Measurements from ENCODE around the gene DCPS.
A peak's percentile ranks its signal among the peaks of the same experiment; 100 is the strongest.
"Not testable (repeated sequence)": the region's sequence is repeated elsewhere in the genome, so short reads cannot be mapped to it uniquely, and the experiment has no call there.

Gene DCPS, protein sequence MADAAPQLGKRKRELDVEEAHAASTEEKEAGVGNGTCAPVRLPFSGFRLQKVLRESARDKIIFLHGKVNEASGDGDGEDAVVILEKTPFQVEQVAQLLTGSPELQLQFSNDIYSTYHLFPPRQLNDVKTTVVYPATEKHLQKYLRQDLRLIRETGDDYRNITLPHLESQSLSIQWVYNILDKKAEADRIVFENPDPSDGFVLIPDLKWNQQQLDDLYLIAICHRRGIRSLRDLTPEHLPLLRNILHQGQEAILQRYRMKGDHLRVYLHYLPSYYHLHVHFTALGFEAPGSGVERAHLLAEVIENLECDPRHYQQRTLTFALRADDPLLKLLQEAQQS

GRCh38 chr11:126303623-126304456, at the start of gene DCPS:
Gene DCPS (plus strand): TSS chr11:126304060. CDS start chr11:126304081, 21 bp downstream.
- H3K4me1 ChIP-seq (ENCODE audit: control insufficient read depth, insufficient read depth, low read length), result peaks cover 5% of the 10 kb centered on the region
- H3K9ac ChIP-seq (ENCODE audit: low read length), result peak within 1 kb of the TSS; percentile 50
- H3K27me3 ChIP-seq (ENCODE audit: control insufficient read depth, insufficient read depth, low read length), result no peaks in the 10 kb centered on the region
- peak within 1 kb of the TSS; percentile 88 for H3K27ac ChIP-seq (ENCODE audit: low read depth, low read length)
- peak within 1 kb of the TSS; percentile 83 for H3K4me3 ChIP-seq (ENCODE audit: low read length)
- no peaks in the 10 kb centered on the region for H3K36me3 ChIP-seq (ENCODE audit: control insufficient read depth, insufficient read depth, low read length)

DNA sequence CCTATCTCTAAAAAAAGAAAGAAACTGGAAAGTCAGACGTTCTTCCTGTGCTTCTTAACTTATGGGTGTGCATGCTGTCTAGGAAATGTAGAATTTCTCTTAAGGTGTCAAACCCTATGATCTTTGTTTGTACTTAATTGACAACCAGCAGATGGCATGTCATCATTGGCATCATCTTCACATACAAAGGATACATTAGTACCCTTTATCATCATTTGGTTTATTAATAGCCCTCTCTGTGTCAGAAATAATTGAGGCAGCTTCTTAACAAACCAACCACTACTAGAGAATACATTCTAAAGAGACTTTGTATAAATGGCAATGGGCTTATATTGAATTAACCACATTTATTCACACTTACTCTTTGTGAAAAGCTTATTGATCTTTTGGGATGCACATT, 49.0 kb upstream of the DCPS start:
- Histone ChIP-seq H3K36me3 (ENCODE audit: control insufficient read depth, insufficient read depth, low read length) (no peaks in the 10 kb centered on the region), H3K4me1 (ENCODE audit: control insufficient read depth, insufficient read depth, low read length) (no peaks in the 10 kb centered on the region), H3K4me3 (ENCODE audit: low read length) (no peak overlapping the region), H3K27ac (ENCODE audit: low read depth, low read length) (no peak overlapping the region), H3K27me3 (ENCODE audit: control insufficient read depth, insufficient read depth, low read length) (no peaks in the 10 kb centered on the region), H3K9ac (ENCODE audit: low read length) (no peak overlapping the region)

GRCh38 chr11:126255507-126255906, 48.4 kb upstream of the DCPS start:
- not testable (repeated sequence) for H3K4me1 ChIP-seq (ENCODE audit: control insufficient read depth, insufficient read depth, low read length); H3K27ac ChIP-seq (ENCODE audit: low read depth, low read length); H3K27me3 ChIP-seq (ENCODE audit: control insufficient read depth, insufficient read depth, low read length); H3K9ac ChIP-seq (ENCODE audit: low read length); H3K36me3 ChIP-seq (ENCODE audit: control insufficient read depth, insufficient read depth, low read length); H3K4me3 ChIP-seq (ENCODE audit: low read length)

- no peaks in the 10 kb centered on the region for H3K27me3 ChIP-seq (ENCODE audit: control insufficient read depth, insufficient read depth, low read length)
- H3K9ac ChIP-seq (ENCODE audit: low read length), result no peak overlapping the region
- H3K4me1 ChIP-seq (ENCODE audit: control insufficient read depth, insufficient read depth, low read length), result no peaks in the 10 kb centered on the region
- H3K27ac ChIP-seq (ENCODE audit: low read depth, low read length), result no peak overlapping the region
- H3K36me3 ChIP-seq (ENCODE audit: control insufficient read depth, insufficient read depth, low read length), result peaks cover 3% of the 10 kb centered on the region
- no peak overlapping the region for H3K4me3 ChIP-seq (ENCODE audit: low read length)
Observed at GRCh38 chr11:126256216-126256615, 47.6 kb upstream of the DCPS start.

GRCh38 chr11:126257144-126257543, 46.7 kb upstream of the DCPS start:
- peaks cover 9% of the 10 kb centered on the region for H3K36me3 ChIP-seq (ENCODE audit: control insufficient read depth, insufficient read depth, low read length)

DNA sequence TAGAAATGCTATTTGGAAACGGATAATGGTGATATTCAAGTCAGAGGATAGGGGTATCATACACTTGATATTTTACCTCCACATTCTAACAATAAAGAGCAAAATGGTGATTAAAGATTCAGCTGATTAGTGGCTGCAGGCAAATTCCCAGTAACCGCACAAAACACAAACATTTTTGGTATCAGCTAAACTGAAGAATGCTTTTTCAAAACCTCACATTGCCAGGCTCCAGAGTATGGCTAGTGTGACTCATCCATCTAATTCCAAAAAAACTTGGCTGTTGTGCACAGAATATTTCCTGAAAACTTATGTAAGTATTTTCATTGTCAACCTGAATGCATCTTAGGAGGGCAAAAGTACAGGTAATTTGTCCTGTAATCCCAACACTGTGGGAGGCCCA, 46.1 kb upstream of the DCPS start:
- no peak overlapping the region for H3K9ac ChIP-seq (ENCODE audit: low read length)
- no peak overlapping the region for H3K4me3 ChIP-seq (ENCODE audit: low read length)
- no peak overlapping the region for H3K27ac ChIP-seq (ENCODE audit: low read depth, low read length)
- H3K36me3 ChIP-seq (ENCODE audit: control insufficient read depth, insufficient read depth, low read length), result peaks cover 12% of the 10 kb centered on the region
- no peaks in the 10 kb centered on the region for H3K27me3 ChIP-seq (ENCODE audit: control insufficient read depth, insufficient read depth, low read length)
- H3K4me1 ChIP-seq (ENCODE audit: control insufficient read depth, insufficient read depth, low read length), result no peaks in the 10 kb centered on the region

More at GRCh38 chr11:126257144-126257543, 46.7 kb upstream of the DCPS start:
- no peaks in the 10 kb centered on the region for H3K27me3 ChIP-seq (ENCODE audit: control insufficient read depth, insufficient read depth, low read length)
- H3K27ac ChIP-seq (ENCODE audit: low read depth, low read length), result no peak overlapping the region
- H3K4me3 ChIP-seq (ENCODE audit: low read length), result no peak overlapping the region
- H3K4me1 ChIP-seq (ENCODE audit: control insufficient read depth, insufficient read depth, low read length), result no peaks in the 10 kb centered on the region
- H3K9ac ChIP-seq (ENCODE audit: low read length), result no peak overlapping the region

DNA sequence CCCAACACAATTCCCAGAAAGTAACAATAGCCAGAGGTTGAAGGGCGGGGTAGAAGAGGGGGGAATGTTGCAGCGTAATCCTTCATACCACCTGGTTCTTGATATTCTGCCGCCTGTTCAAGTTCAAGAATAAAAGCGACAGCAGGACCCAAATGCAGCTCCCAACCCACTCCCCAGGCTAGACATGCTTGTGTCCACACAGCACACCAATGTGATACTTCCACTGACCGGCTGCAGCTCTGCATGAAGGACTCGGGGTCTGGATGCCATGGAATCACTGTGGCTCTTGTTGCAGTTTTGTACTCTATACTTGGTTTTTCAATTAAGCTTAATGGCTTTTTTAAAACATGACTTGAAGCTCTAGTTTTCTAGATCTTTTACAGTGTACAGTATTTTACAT, 41.6 kb upstream of the DCPS start:
- no peak overlapping the region for H3K4me3 ChIP-seq (ENCODE audit: low read length)
- no peak overlapping the region for H3K27ac ChIP-seq (ENCODE audit: low read depth, low read length)
- H3K36me3 ChIP-seq (ENCODE audit: control insufficient read depth, insufficient read depth, low read length), result peaks cover 53% of the 10 kb centered on the region

DNA sequence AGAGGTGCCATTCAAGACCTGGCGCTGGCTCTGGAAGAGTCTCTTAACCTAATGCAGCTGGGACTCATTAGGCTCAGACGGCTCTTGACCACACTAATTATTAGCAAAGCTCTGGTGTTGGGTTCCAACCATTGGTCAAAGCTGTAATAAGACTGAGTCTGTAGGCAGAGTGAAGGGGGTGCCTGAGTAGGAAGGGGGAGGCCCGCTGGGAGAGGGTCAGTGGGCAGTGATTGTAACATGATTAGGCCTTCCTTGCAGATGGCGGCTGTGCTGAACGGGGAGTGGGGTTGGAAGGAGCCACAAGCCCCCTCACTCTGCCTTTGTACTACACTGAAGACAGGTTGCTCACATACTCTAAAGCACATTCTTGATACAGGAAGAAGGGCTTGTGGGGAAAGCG, 40.4 kb upstream of the DCPS start:
- Histone ChIP-seq H3K9ac (ENCODE audit: low read length) (no peak overlapping the region), H3K4me3 (ENCODE audit: low read length) (no peak overlapping the region), H3K27me3 (ENCODE audit: control insufficient read depth, insufficient read depth, low read length) (no peaks in the 10 kb centered on the region), H3K27ac (ENCODE audit: low read depth, low read length) (no peak overlapping the region), H3K4me1 (ENCODE audit: control insufficient read depth, insufficient read depth, low read length) (peaks cover 6% of the 10 kb centered on the region), H3K36me3 (ENCODE audit: control insufficient read depth, insufficient read depth, low read length) (peaks cover 53% of the 10 kb centered on the region)

More for the DNA sequence above, 41.6 kb upstream of the DCPS start:
- no peaks in the 10 kb centered on the region for H3K27me3 ChIP-seq (ENCODE audit: control insufficient read depth, insufficient read depth, low read length)
- H3K9ac ChIP-seq (ENCODE audit: low read length), result no peak overlapping the region
- no peaks in the 10 kb centered on the region for H3K4me1 ChIP-seq (ENCODE audit: control insufficient read depth, insufficient read depth, low read length)

DNA sequence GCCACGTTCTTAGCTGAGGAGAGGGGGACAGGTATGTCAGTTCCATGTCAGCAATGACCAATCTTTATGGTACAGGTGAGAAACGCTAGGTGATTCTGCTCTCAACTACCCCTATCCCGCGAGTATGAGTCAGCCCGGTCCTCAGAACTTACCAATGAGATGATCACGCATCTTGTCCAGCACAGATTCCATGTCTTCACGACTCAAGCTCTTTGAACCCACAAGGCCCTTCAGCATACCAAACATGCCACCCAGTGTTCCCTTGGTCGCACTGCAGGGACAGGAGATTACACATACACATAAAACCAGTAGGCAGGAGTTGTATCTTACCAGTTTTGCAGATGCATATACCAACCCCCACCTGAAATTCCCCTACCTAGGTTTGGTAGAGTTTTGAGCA, 38.0 kb upstream of the DCPS start:
- no peak overlapping the region for H3K27ac ChIP-seq (ENCODE audit: low read depth, low read length)
- no peaks in the 10 kb centered on the region for H3K27me3 ChIP-seq (ENCODE audit: control insufficient read depth, insufficient read depth, low read length)
- peaks cover 53% of the 10 kb centered on the region for H3K36me3 ChIP-seq (ENCODE audit: control insufficient read depth, insufficient read depth, low read length)
- no peak overlapping the region for H3K9ac ChIP-seq (ENCODE audit: low read length)
- no peak overlapping the region for H3K4me3 ChIP-seq (ENCODE audit: low read length)
- H3K4me1 ChIP-seq (ENCODE audit: control insufficient read depth, insufficient read depth, low read length), result peaks cover 6% of the 10 kb centered on the region

GRCh38 chr11:126267650-126268049, 36.2 kb upstream of the DCPS start:
- H3K27me3 ChIP-seq (ENCODE audit: control insufficient read depth, insufficient read depth, low read length), result no peaks in the 10 kb centered on the region
- H3K4me3 ChIP-seq (ENCODE audit: low read length), result peak overlapping the region; percentile 97
- peak overlapping the region; percentile 85 for H3K27ac ChIP-seq (ENCODE audit: low read depth, low read length)
- peak overlapping the region; percentile 92 for H3K9ac ChIP-seq (ENCODE audit: low read length)
- peaks cover 40% of the 10 kb centered on the region for H3K36me3 ChIP-seq (ENCODE audit: control insufficient read depth, insufficient read depth, low read length)
- H3K4me1 ChIP-seq (ENCODE audit: control insufficient read depth, insufficient read depth, low read length), result peaks cover 6% of the 10 kb centered on the region

DNA sequence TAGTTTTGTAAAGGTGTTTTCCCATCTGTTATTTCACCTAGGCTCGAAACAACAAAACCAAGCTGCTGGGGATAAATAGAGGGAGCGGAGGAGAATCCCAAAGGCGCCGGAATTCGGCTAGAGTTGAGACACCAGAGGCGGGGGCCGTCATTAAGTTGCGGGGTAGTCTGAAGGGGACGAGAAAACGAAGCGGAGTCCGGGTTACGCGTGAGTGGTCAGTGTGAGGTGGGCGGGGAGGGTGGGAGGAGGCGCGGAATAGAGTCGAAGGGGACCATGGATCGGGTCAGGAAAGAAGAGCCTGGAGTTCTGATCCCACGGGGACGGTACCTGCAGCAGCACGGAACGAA, 35.5 kb upstream of the DCPS start:
- H3K9ac ChIP-seq (ENCODE audit: low read length), result peak overlapping the region; percentile 92
- peak overlapping the region; percentile 97 for H3K4me3 ChIP-seq (ENCODE audit: low read length)
- H3K27ac ChIP-seq (ENCODE audit: low read depth, low read length), result peak overlapping the region; percentile 85
- H3K27me3 ChIP-seq (ENCODE audit: control insufficient read depth, insufficient read depth, low read length), result no peaks in the 10 kb centered on the region
- H3K36me3 ChIP-seq (ENCODE audit: control insufficient read depth, insufficient read depth, low read length), result peaks cover 35% of the 10 kb centered on the region
- peaks cover 6% of the 10 kb centered on the region for H3K4me1 ChIP-seq (ENCODE audit: control insufficient read depth, insufficient read depth, low read length)

DNA sequence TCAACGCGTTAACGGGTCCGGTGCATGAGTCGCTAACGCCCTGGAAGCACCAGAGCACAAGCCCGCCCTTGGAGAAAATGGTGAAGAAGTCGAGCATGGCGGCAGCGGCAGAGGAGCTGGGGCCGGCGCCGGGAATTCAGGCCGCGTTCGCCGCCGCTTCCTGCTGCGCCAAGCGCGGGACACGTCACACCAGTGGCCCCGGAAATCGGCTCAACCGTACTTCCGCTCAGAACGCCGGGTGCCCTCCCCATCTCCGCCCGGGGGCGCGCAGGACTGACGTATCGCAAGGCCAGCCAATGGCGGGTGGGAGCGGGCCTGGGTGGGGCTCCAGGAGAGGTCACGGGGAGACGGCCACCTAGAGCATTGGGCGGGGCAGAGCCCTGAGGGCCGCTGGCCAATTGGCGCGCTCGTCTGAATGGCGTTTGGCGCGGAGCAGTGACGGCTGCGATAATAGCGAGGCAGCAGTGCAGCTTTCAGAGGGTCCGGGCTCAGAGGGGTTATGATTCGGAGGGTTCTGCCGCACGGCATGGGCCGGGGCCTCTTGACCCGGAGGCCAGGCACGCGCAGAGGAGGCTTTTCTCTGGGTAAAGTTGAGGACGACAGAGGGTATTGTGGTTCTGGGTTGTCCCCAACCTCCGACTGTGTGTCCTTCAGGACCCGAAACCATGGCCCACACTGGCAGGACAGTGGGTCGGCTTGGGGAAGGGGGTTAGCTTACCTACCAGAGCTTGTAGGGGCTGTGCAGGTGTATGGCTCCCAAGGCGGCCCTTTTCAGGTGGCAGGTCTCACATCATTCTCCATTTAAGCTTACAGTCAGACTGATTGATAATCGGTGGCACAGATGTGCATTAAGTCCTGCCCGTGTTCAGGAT, 34.9 kb upstream of the DCPS start, which contains the start of the genes FOXRED1 and SRPRA:
TSS of gene FOXRED1 (plus strand) at position 447 of the 872 bp plus-strand sequence. CDS start at position 500, 53 bp downstream.
TSS of gene SRPRA (minus strand) at position 188 of the 872 bp plus-strand sequence. CDS start at position 97, 91 bp downstream.
- Histone ChIP-seq H3K9ac (ENCODE audit: low read length) (peak within 1 kb of the TSS; percentile 92), H3K4me1 (ENCODE audit: control insufficient read depth, insufficient read depth, low read length) (peaks cover 6% of the 10 kb centered on the region), H3K36me3 (ENCODE audit: control insufficient read depth, insufficient read depth, low read length) (peaks cover 34% of the 10 kb centered on the region)

More for the DNA sequence above, 34.9 kb upstream of the DCPS start, which contains the start of the genes FOXRED1 and SRPRA:
- Histone ChIP-seq H3K27me3 (ENCODE audit: control insufficient read depth, insufficient read depth, low read length) (no peaks in the 10 kb centered on the region), H3K27ac (ENCODE audit: low read depth, low read length) (peak within 1 kb of the TSS; percentile 85), H3K4me3 (ENCODE audit: low read length) (peak within 1 kb of the TSS; percentile 97)
